ENCODE data around the gene SIX3.

- no peak for TF ChIP-seq MXD4 (CRISPR knock-in tag; IDR thresholded peaks at IDR 0.05; ENCODE audit: borderline replicate concordance)
- no peak for TF ChIP-seq SP1 (CRISPR knock-in tag; conservative IDR thresholded peaks at IDR 0.05)
- TF ChIP-seq CTCF (IDR thresholded peaks at IDR 0.05): no peak
- no peak for TF ChIP-seq MAX (CRISPR knock-in tag; IDR thresholded peaks at IDR 0.05)
- no peak for TF ChIP-seq SMAD3 (CRISPR knock-in tag; IDR thresholded peaks at IDR 0.05; ENCODE audit: borderline replicate concordance)
- no peak for TF ChIP-seq PRRX2 (CRISPR knock-in tag; IDR thresholded peaks at IDR 0.05)
- TF ChIP-seq RELA (CRISPR knock-in tag; IDR thresholded peaks at IDR 0.05; ENCODE audit: borderline replicate concordance): no peak
- no peak for TF ChIP-seq HMGXB4 (CRISPR knock-in tag; IDR thresholded peaks at IDR 0.05)
- no peak for TF ChIP-seq USF1 (CRISPR knock-in tag; IDR thresholded peaks at IDR 0.05)
- no peak for TF ChIP-seq ETV6 (CRISPR knock-in tag; IDR thresholded peaks at IDR 0.05)
- TF ChIP-seq ZBTB21 (CRISPR knock-in tag; IDR thresholded peaks at IDR 0.05; ENCODE audit: borderline replicate concordance): no peak
Measured at GRCh38 chr2:44967056-44967455, 25.6 kb downstream of the SIX3 start.
